Liver (tissue), 9 donors: ENCODE data around the gene VSIG10. TPM values are rescaled to one million over a fixed set of nuclear protein-coding genes. Genes with fewer than 3 reads are reported as not detected.

ENCODE experiments used
- DNase-seq: peaks from one replicate; pipeline ENCODE4 v3.0.0-alpha.2; 2017; ENCODE audit warnings: low spot score
- H3K27ac ChIP-seq, 2 donors: one replicate each; pipeline ENCODE4 v1.7.0; 2013; ENCODE audit warnings: inconsistent platforms in 2 of 2, low read length in 2 of 2, control low read depth in 1 of 2, low read depth in 1 of 2, mild to moderate bottlenecking in 1 of 2
- H3K27me3 ChIP-seq, 4 donors: one replicate each; pipeline versions ENCODE4 v1.6.1 to v1.7.0; 2013; ENCODE audit warnings: low read length in 3 of 4, inconsistent platforms in 1 of 4, mild to moderate bottlenecking in 1 of 4, moderate library complexity in 1 of 4; ENCODE audit not compliant: control insufficient read depth in 4 of 4, insufficient read depth in 4 of 4
- H3K36me3 ChIP-seq, 4 donors: one replicate each; pipeline versions ENCODE4 v1.6.1 to v1.7.0; 2013; ENCODE audit warnings: low read length in 3 of 4, mild to moderate bottlenecking in 3 of 4, low read depth in 1 of 4, moderate library complexity in 1 of 4; ENCODE audit not compliant: control insufficient read depth in 4 of 4, insufficient read depth in 3 of 4
- H3K4me1 ChIP-seq, 4 donors: one replicate each; pipeline versions ENCODE4 v1.6.1 to v1.7.0; 2013; ENCODE audit warnings: low read length in 3 of 4, mild to moderate bottlenecking in 3 of 4, moderate library complexity in 1 of 4; ENCODE audit not compliant: control insufficient read depth in 4 of 4, insufficient read depth in 4 of 4
- H3K4me3 ChIP-seq, 3 donors: one replicate each; pipeline versions ENCODE4 v1.6.1 to v1.7.0; 2013; ENCODE audit warnings: low read length in 3 of 3, control low read depth in 1 of 3, low read depth in 1 of 3, mild to moderate bottlenecking in 1 of 3
- H3K9ac ChIP-seq, 2 donors: one replicate each; pipeline ENCODE4 v1.7.0; 2013; ENCODE audit warnings: low read length in 2 of 2, mild to moderate bottlenecking in 2 of 2, moderate library complexity in 2 of 2, control low read depth in 1 of 2, low read depth in 1 of 2
- H3K9me3 ChIP-seq, 4 donors: one replicate each; pipeline versions ENCODE4 v1.6.1 to v1.7.0; 2013; ENCODE audit warnings: low read length in 3 of 4; ENCODE audit not compliant: control insufficient read depth in 4 of 4
- EGR1 ChIP-seq, 2 donors: IDR thresholded peaks; 2 replicates each; pipeline ENCODE4 v1.6.1; 2016 to 2018; ENCODE audit warnings: antibody characterized with exemption in 2 of 2, low read depth in 2 of 2
- FOXA1 ChIP-seq: IDR thresholded peaks from 2 replicates; pipeline ENCODE4 v1.6.1; 2016; ENCODE audit warnings: antibody characterized with exemption
- FOXA2 ChIP-seq: IDR thresholded peaks from 2 replicates; pipeline ENCODE4 v1.6.1; 2016; ENCODE audit warnings: antibody characterized with exemption
- HNF4A ChIP-seq, 2 donors: conservative IDR thresholded peaks; 2 replicates each; pipeline ENCODE4 v1.6.1; 2016; ENCODE audit warnings: antibody characterized with exemption in 2 of 2, mild to moderate bottlenecking in 2 of 2
- HNF4G ChIP-seq: IDR thresholded peaks from 2 replicates; pipeline ENCODE4 v1.6.1; 2016; ENCODE audit warnings: antibody characterized with exemption
- JUND ChIP-seq, 2 donors: IDR thresholded peaks; 2 replicates each; pipeline ENCODE4 v1.6.1; 2016; ENCODE audit warnings: antibody characterized with exemption in 2 of 2
- NR2F2 ChIP-seq: IDR thresholded peaks from 2 replicates; pipeline ENCODE4 v1.6.1; 2016; ENCODE audit warnings: antibody characterized with exemption
- RAD21 ChIP-seq, 2 donors: IDR thresholded peaks; 2 replicates each; pipeline ENCODE4 v1.6.1; 2016; ENCODE audit warnings: antibody characterized with exemption in 2 of 2, mild to moderate bottlenecking in 2 of 2
- RXRA ChIP-seq, 2 donors: IDR thresholded peaks; 2 replicates each; pipeline ENCODE4 v1.6.1; 2017 to 2018; ENCODE audit warnings: antibody characterized with exemption in 2 of 2, mild to moderate bottlenecking in 1 of 2
- YY1 ChIP-seq: IDR thresholded peaks from 2 replicates; pipeline ENCODE4 v1.6.1; 2016; ENCODE audit warnings: antibody characterized with exemption, mild to moderate bottlenecking
- whole genome bisulfite sequencing: extraction: QIAGEN DNeasy Blood & Tissue Kit; methylation state at CpG from one replicate; pipeline ENCODE4 v1.1.7; 2013; 5-methylcytosine and 5-hydroxymethylcytosine counted together
- polyA plus RNA-seq, 2 donors: library from polyadenylated mRNA; stranded (reverse) in 1 of 2; unstranded in 1 of 2; fragments of 200-250 nt in 1 of 2; fragments of >200 nt in 1 of 2; fragmentation: Nextera tagmentation in 1 of 2; extraction: Ambion mirVana in 1 of 2; gene quantifications; one replicate each; pipeline versions ENCODE4 v1.2.1 to v1.2.3, GENCODE V29; 2013 to 2015
- total RNA-seq, 2 donors: library from RNA; depleted of rRNA; stranded (reverse); fragments of >200 nt; gene quantifications; one replicate each; pipeline ENCODE4 v1.2.3, GENCODE V29; 2014
- TF ChIP-seq, protein P1 (sequence below): IDR thresholded peaks from 2 replicates; pipeline ENCODE4 v1.6.1; 2016; ENCODE audit warnings: antibody characterized with exemption
- TF ChIP-seq, protein P2 (sequence below): IDR thresholded peaks from 2 replicates; pipeline ENCODE4 v1.6.1; 2016; ENCODE audit warnings: antibody characterized with exemption, mild to moderate bottlenecking
- TF ChIP-seq, protein P3 (sequence below): fragments of 150-350 bp; IDR thresholded peaks from 2 replicates; pipeline ENCODE4 v1.5.1; 2017; ENCODE audit warnings: improper control_type of control experiment, low read depth, low read length; ENCODE audit not compliant: missing input control
- donor health status: healthy.
- donor health status: healthy.
- donor health status: healthy.
- donor health status: healthy.
- donor health status: healthy.

Gene VSIG10
- total and polyA plus RNA-seq, 4 donors: 9.8 to 16.4 (median 11.7) TPM

DNA sequence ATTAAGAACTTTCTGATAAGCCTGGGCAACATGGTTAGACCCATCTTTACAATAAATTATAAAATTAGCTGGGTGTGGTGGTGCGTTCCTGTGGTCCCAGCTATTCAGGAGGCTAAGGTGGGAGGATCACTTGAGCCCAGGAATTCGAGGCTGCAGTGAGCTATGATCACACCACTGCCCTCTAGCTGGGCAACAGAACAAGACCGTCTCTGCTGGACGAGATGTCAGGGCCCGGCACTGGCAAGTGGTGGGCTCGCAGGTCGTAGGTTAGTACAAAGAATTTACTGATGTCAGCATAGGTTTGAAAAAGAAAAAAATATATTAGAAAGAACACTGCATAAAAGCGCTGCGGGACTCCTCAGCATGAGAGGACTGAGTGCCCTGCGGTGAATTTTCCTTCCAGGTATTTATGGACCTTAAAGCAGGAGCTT is 15.7 kb upstream of the VSIG10 start:
- peaks cover 0 to 2% (median 0%) of the 10 kb centered on the region in 4 donors for H3K36me3 ChIP-seq
- no peak overlapping the region for H3K9ac ChIP-seq
- no peaks in the 10 kb centered on the region for H3K27me3 ChIP-seq
- H3K9me3 ChIP-seq: no peaks in the 10 kb centered on the region
- WGBS: 93% methylated on average over 10 of the region's 10 CpGs
- H3K4me3 ChIP-seq: no peak overlapping the region
- H3K27ac ChIP-seq: no peak overlapping the region
- no peak for TF ChIP-seq RXRA (IDR thresholded peaks at IDR 0.05)
- TF ChIP-seq, protein P1, sequence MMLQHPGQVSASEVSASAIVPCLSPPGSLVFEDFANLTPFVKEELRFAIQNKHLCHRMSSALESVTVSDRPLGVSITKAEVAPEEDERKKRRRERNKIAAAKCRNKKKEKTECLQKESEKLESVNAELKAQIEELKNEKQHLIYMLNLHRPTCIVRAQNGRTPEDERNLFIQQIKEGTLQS: no peak
- TF ChIP-seq FOXA1: no peak
- TF ChIP-seq EGR1 (IDR thresholded peaks at IDR 0.05; ENCODE audit: low read depth in 2 of 2): no peak
- TF ChIP-seq YY1: no peak
- TF ChIP-seq HNF4A (conservative IDR thresholded peaks at IDR 0.05): no peak
- TF ChIP-seq, protein P2, sequence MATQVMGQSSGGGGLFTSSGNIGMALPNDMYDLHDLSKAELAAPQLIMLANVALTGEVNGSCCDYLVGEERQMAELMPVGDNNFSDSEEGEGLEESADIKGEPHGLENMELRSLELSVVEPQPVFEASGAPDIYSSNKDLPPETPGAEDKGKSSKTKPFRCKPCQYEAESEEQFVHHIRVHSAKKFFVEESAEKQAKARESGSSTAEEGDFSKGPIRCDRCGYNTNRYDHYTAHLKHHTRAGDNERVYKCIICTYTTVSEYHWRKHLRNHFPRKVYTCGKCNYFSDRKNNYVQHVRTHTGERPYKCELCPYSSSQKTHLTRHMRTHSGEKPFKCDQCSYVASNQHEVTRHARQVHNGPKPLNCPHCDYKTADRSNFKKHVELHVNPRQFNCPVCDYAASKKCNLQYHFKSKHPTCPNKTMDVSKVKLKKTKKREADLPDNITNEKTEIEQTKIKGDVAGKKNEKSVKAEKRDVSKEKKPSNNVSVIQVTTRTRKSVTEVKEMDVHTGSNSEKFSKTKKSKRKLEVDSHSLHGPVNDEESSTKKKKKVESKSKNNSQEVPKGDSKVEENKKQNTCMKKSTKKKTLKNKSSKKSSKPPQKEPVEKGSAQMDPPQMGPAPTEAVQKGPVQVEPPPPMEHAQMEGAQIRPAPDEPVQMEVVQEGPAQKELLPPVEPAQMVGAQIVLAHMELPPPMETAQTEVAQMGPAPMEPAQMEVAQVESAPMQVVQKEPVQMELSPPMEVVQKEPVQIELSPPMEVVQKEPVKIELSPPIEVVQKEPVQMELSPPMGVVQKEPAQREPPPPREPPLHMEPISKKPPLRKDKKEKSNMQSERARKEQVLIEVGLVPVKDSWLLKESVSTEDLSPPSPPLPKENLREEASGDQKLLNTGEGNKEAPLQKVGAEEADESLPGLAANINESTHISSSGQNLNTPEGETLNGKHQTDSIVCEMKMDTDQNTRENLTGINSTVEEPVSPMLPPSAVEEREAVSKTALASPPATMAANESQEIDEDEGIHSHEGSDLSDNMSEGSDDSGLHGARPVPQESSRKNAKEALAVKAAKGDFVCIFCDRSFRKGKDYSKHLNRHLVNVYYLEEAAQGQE: no peak
- no peak for TF ChIP-seq HNF4G
- TF ChIP-seq JUND (IDR thresholded peaks at IDR 0.05): no peak
- no peak for TF ChIP-seq FOXA2
- TF ChIP-seq, protein P3, sequence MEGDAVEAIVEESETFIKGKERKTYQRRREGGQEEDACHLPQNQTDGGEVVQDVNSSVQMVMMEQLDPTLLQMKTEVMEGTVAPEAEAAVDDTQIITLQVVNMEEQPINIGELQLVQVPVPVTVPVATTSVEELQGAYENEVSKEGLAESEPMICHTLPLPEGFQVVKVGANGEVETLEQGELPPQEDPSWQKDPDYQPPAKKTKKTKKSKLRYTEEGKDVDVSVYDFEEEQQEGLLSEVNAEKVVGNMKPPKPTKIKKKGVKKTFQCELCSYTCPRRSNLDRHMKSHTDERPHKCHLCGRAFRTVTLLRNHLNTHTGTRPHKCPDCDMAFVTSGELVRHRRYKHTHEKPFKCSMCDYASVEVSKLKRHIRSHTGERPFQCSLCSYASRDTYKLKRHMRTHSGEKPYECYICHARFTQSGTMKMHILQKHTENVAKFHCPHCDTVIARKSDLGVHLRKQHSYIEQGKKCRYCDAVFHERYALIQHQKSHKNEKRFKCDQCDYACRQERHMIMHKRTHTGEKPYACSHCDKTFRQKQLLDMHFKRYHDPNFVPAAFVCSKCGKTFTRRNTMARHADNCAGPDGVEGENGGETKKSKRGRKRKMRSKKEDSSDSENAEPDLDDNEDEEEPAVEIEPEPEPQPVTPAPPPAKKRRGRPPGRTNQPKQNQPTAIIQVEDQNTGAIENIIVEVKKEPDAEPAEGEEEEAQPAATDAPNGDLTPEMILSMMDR: no peak
- TF ChIP-seq NR2F2: no peak
- no peak for DNase-seq
- H3K4me1 ChIP-seq: peaks cover 7 to 21% (median 14%) of the 10 kb centered on the region in 4 donors

DNA sequence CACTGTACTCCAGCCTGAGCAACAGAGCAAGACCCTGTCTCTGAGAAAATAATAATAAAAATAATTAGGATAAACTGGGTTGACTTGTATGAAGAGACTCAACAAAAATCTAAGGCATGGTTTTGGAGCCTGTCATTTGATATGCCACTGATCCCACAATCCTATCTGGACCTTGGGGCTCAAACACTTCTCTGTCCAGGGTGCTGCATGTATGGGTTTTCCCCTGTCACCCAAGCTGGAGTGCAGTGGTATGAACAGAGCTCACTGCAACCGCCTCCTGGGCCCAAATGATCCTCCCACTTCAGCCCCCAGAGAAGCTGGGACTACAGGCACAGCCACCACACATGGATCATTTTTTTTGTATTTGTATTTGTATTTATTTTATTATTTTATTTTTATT is 5.3 kb upstream of the VSIG10 start:
- Histone ChIP-seq H3K27ac (no peak overlapping the region), H3K9me3 (no peaks in the 10 kb centered on the region), H3K9ac (no peak overlapping the region), H3K4me3 (no peak overlapping the region), H3K27me3 (no peaks in the 10 kb centered on the region), H3K4me1 (peaks cover 0 to 4% (median 2%) of the 10 kb centered on the region in 4 donors), H3K36me3 (peaks cover 0 to 1% (median 0%) of the 10 kb centered on the region in 4 donors)
- DNase-seq: no peak
- 94% methylated on average over 1 of the region's 1 CpG for WGBS
- TF ChIP-seq RAD21 (IDR thresholded peaks at IDR 0.05) (no peak), HNF4A (conservative IDR thresholded peaks at IDR 0.05) (no peak), FOXA1 (no peak)

DNA sequence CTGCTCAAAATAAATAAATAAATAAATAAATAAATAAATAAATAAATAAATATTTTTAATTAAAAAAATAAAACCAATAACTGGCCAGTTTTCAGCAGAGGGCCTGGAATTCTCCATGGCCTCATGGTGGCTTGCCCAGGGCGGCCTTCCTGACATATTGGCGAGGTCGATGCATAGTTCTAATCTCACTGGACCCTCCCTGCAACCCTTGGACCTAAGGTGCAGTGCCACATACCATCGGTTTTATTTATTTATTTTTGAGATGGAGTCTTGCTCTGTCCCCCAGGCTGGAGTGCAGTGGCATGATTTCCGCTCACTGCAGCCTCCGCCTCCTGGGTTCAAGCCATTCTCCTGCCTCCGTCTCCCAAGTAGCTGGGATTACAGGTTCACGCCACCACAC is 3.9 kb upstream of the VSIG10 start:
- H3K27ac ChIP-seq: no peak overlapping the region
- no peak for DNase-seq
- H3K9me3 ChIP-seq: no peaks in the 10 kb centered on the region
- no peak overlapping the region for H3K4me3 ChIP-seq
- WGBS: 88% methylated on average over 8 of the region's 8 CpGs
- no peaks in the 10 kb centered on the region for H3K27me3 ChIP-seq
- peaks cover 0 to 1% (median 0%) of the 10 kb centered on the region in 4 donors for H3K36me3 ChIP-seq
- H3K9ac ChIP-seq: no peak overlapping the region
- peaks cover 0 to 13% (median 4%) of the 10 kb centered on the region in 4 donors for H3K4me1 ChIP-seq
- TF ChIP-seq NR2F2: no peak
- no peak for TF ChIP-seq RAD21 (IDR thresholded peaks at IDR 0.05)
- TF ChIP-seq HNF4A (conservative IDR thresholded peaks at IDR 0.05): no peak
- TF ChIP-seq YY1: no peak
- TF ChIP-seq, protein P3: no peak
- TF ChIP-seq JUND (IDR thresholded peaks at IDR 0.05): no peak
- TF ChIP-seq, protein P2: no peak
- TF ChIP-seq FOXA2: no peak
- no peak for TF ChIP-seq RXRA (IDR thresholded peaks at IDR 0.05)
